Measurements from ENCODE around the gene CDK8.
A peak's percentile ranks its signal among the peaks of the same experiment; 100 is the strongest.
"Not testable (repeated sequence)": the region's sequence is repeated elsewhere in the genome, so short reads cannot be mapped to it uniquely, and the experiment has no call there.

CDK8 gene

DNA sequence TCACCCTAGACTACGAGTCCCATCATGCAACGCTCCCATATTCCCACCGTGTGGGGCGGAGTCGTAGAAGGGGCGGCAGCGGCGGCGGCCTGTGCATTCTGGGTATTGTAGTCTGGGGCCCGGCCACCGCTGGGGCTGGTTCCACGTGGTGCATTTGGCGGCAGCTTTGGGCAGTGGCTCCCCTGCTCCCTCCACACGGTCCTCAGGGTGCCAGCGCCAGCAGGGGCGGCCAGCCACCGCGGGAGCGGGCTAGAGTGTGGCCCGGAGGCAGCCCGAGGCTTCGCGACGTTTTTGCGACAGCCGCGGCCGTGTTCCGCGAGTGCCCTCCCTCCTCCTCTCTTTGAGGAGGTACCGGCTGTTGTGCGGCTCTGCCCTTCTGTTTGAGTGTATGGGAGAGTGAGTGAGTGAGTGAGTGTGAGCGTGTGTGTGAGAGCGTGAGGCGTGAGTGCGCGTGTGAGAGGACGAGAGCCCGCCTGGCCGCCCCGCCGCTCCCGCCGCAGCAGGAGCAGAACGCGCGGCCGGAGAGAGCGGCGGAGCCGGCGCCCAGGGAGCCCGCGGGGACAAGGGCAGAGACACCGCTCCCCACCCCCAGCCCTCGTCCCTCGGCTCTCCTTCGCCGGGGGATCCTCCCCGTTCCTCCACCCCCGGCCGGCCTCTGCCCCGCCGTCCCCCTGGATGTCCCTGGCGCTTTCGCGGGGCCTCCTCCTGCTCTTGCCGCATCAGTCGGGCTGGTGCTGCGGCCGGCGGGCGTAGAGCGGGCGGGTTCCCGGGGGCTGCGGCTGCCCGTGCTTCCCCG, at the start of gene CDK8:
Gene CDK8 (plus strand): TSS at position 343 of the 796 bp plus-strand sequence. CDS start 513 bp downstream, outside the sequence.
- peak; percentile 49 for DNase-seq (ENCODE audit: low read depth)

DNA sequence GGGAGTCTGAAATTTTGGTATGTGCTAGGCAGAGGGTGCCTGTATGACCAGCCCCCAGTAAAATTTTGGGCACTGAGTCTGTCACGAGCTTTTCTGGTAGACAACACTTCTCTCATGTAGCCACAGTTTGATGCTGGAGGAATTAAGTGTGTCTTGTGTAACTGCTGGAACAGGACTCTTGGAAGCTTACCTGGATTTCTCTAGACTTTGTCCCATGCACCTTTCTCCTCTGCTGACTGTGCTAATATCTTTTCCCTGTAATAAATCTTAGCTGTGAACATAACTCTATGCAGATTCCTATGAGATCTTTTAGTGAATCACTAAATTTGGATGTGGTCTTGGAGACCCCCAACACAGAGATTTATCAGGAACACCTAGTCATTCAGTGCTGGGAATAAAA, 45.6 kb upstream of the CDK8 start:
- DNase-seq (ENCODE audit: low read depth) = no peak

DNA sequence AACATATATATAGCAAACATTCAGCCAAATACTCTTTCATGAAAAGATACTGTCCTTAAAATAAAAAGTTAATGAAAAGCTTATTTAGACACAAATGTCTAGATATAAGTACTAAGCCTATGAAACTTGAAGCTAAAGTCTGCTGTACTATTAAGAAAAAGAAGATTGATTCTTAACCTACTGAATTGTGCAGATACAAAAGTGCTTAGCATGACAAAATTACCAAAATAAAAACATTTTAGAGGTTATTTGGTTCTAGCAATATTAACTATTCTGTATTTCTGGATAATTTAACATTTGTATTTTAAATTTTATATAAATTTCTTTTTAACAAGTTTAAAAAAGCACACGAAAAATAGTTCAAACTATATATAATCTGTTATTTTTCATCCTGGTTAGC, 40.6 kb upstream of the CDK8 start:
- DNase-seq (ENCODE audit: low read depth) = no peak

DNA sequence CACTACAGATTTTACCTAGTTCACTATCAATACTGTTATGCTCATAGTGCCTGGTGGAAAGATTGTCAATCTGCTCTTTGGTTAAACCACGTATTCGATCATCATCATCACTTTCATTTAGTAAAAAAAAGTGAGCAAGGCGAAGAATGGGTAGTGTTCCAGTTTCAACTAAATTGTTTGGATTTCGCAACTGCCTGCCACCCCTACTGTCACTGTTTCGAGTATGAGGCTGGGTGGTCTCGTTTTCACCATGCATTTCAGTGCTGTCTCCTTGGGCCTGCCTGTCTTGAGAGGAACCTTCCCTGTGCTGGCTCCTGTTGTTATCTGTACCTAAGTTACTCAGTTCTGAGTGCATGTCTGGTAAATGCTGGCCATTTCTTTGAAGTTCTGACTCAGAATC, 39.9 kb upstream of the CDK8 start:
- no peak for DNase-seq (ENCODE audit: low read depth)

DNA sequence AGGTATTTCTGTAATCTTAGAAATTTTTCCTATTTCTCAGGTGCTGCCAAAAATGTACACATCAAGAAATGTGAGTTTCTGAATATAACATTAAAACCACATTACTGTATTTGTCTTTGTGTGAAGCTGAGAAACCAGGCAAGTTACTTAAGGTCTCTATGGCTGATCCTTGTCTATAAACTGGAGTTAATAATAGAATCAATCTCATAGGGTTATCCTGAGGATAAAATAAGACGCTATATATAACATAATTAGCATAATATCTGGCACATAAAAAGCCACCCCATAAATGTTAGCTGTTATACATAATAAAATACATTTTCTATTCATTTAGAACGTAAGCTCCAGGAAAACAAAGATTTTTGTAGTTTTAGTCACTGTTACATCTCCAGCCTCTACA, 37.9 kb upstream of the CDK8 start:
- no peak for DNase-seq (ENCODE audit: low read depth)

DNA sequence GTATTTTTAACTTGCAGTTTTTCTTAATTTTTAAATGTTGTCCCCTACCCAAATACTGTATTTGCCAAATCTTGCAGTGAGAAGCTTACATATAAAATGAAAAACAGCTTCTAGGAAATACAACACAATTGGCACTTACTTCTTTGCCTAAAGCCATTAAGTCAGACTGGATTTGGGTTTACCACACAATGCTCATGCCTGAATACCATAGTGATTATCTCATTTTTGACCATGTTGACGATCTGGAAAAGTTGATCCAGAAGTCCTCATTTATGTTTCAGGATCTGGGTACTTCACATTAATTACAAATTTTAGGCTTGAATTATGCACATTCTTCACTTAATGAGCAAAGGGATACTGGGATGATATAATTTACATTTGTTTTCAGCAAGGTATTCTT, 34.2 kb upstream of the CDK8 start:
- DNase-seq (ENCODE audit: low read depth) = no peak

DNA sequence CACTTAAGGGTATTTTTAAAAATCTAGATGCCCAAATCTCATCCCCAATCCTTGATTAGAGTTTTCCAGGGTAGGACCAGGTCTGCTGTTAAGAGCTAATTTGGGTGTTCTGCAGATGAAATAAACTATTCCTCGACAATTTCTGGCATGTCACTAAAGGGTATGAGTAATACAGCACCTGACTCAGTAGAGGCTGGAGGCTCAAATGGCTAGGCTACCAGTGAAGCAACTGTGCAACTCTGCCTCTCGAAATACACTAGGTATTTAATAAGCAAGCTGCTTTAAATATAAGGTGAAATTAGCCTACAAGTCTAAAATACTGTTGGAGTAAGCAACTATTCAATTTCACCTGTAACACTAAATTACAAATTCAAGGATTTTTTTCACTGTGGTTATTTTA, 33.4 kb upstream of the CDK8 start:
- no peak for DNase-seq (ENCODE audit: low read depth)

DNA sequence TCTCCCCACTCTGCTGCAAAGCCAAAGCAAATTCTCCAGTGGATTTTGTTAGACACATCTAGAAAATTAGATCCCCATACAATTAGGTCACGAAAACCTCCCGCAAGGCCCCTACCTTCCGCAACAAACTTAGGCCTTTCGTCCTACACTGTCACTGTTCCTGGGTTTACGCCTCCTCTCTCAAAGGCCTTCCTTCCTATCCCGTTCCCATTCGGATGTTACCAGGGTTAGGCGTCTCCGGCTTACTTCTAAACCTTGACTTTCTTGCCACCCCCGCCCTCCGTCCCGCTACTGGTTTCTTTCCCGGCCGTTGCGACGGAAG, 32.6 kb upstream of the CDK8 start:
- no peak for DNase-seq (ENCODE audit: low read depth)

DNA sequence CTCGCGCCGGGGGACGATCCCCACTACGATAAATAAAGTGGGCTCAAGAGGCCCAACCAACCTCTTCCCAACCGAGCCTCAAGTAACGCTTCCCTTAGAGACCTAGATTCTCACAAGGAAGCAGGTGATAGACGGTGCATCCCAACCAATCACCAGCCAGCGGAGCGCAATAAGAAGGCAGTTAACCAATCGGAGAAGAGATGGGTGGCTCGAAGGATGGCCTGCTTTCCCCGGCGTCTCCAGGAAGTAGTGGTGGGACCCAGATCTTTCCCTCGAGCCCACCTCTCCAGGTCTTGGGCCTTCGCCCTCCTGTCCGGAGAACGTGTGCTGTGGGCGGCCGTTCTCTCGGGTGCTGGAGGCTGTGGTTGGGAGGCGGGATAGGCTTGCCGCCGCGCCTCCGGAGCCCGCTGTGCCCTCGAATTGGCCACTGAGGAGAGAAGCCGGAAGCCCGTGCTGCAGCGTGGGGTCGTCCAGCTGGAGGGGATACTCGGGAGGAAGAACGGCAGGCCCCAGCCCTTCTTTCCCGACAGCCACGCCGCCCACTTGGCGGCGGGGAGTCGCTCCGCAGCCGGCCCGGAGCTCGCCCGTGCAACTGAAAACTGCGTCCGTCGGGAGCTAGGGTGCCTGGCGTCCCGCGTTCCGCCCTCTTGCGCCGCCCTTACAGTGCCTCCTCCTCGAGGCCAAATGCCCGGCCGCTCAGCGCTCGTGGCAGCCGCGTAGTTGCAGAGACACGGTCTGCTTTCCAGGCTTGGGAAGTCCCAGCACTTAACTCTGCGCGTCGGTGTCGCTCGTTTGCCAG, 32.0 kb upstream of the CDK8 start, which contains the start of gene RNF6:
Gene RNF6 (minus strand): TSS at position 594 of the 799 bp plus-strand sequence. CDS start 2,665 bp downstream, outside the sequence.
- peak; percentile 71 for DNase-seq (ENCODE audit: low read depth)

DNA sequence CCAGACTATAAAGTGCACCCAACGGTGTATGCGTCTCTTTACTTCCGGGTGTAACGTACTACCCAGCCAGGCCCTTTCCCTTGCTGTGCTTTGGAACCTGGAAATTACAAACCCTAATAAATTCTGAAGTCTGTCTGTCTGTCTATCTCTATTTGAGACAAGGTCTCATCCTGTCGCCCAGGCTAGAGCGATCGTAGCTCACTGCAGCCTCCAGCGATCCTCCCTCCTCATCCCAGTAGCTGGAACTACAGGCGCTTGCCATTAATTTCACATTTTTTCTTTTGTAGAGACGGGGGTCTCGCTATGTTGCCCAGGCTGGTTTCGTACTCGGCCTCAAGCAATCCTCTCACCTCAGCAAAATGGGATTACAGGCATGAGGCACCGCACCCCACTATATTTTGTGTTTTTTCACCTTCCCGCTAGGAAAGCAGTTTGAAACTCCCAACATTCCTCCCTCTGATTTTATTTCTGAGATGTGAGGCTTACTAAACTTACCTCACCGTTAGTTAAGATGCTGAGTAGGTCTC, 31.3 kb upstream of the CDK8 start:
- no peak for DNase-seq (ENCODE audit: low read depth)

DNA sequence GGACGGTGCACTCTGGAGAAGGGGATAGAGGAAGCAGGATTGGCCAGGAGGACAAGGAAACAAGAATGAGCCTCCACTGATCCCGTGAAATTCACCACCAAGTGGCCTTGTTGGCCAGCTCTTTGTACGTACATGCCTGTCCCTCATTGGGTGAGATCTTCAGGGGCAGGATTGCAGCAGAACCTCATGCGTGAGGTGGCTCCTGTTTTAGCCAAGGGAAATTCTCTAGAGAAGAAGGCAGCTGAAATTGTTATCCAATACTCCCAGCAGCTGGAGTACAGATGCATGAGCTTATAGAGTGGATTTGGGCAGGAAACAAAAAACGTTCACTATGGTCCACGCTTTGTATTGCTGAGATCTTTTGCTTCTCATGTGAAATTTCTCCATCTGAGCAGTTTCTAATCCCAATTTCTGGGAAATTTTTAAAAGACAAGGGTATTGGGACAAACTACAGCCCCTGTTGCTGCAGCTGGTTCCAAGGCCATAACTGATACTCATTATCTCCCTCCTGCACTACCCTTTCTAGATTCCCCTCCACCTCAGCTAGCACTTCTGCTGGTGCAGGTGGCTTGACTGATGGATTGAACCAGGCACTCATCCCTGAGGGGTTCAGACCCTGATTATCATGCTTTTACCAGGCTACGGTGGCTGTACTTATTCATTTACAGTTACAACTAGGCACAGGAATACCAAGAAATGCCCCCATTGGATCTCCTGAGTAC, 27.9 kb upstream of the CDK8 start:
- no peak for DNase-seq (ENCODE audit: low read depth)

DNA sequence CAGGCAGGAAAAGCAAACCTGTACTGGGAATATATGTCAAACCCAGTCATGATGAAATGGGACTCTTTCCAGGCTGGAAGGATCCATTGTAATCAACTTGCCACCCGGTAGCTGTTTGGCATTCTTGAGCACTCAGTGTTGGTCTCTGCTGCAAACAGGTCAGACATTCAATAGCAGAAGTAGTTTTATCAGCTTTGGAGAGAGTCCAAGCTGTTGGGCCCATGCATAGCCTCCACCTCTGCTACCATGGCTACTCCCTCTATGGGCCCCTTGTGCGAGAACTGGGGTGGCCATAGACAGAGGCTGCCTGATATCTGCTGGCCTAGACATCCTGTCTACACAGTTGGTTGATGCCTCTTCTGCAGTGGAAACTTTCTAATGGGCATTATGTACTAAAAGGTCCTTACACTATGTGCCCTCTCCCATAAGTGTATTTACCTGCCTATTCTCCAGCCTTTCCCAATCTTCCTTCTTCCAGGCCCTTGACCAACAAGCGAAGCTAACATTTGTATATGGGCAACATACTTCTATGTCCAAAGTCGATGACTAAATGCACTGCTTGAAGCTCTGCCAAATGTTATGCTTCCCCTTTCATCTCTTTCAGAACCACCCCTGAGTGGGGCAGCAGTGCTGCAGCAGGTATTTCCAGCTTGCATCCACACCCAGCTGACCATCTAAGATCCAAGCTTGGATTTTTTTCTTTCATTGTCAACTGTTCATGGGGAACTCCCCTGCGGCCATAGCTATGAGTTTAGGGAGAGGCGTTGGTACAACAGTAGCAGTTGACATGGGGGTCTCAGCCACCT, 26.6 kb upstream of the CDK8 start:
- DNase-seq (ENCODE audit: low read depth) = no peak

DNA sequence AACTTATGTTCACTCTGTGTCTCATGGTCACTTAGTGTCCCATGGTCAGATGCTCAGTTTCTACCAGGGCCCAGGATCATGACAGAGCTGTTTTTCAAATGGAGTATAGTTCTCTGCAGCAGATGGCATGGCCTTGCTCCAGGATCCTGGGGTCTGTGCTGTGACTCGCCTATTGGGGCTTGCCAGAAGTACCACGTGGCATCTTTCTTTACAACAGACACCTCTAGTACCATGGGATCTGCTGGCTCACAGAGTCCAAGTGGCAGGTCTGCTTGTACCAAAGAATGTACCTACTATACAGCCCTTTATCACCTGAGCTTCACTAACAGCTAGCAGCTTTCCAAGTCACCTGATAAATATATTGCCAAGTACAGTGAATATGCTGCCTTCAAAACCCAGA, 25.8 kb upstream of the CDK8 start:
- DNase-seq (ENCODE audit: low read depth) = no peak

DNA sequence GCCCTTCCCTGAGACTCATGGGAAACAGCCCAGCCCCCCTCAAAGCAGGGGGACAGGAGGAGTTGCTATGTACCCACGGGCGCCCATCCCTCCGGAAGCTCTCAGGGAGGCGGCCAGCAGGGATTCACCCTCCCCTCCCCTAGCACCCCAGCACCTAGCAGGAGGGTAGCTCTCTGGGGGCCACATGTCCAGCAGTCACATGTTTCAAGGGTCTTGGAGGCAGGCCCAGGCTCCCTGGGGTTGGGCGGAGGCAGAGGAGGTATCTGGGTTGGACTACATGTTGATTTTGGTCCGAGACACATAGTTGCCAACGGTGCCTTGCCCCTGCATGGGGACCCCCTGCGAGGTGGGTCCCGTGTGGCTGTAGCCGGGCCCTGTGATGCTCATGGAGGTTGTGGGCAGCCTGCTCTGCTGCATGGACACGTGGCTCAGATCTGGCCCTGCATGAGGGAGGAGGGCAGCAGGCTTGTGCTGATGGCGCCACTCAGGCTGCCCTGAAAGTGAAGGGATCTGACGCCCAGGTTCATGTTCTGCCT, 24.8 kb upstream of the CDK8 start:
- DNase-seq (ENCODE audit: low read depth) = no peak

DNA sequence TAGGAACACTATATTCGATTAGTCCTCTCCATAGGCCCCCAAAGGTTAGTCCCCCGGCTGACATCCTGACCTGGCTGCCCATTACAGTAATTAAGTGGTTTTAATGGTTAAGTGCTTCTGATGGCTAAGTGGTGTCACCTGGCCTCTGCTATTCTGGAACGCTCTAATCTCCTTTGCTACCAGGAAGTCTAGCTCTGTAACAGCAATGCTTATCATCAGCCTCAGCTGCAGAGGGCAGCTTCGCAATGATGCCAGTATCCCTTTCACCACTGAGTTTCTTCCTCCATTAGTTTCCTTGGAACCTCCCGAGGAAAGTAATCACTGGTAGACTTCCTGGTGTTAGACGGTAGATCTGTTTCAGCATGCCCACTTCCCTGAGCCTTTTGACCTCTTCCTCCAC, 23.2 kb upstream of the CDK8 start:
- DNase-seq (ENCODE audit: low read depth) = no peak

DNA sequence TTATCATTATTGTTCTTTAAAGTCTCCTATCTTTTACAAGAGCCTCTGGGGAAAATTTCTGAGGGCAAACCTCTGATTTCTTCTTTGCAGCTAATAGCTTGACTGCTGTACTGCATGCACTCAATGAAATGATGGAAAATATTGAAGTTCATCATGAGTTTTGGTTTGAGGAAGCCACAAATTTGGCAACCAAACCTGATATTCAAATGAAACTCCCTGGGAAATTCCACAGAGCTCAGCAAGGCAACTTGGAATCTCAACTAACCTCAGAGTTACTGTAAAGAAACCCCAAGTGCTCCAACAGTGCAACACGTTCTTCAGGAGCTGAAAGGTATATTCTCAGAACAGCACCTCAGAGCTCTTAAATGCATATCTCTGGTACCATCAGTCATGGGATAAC, 17.6 kb upstream of the CDK8 start:
- DNase-seq (ENCODE audit: low read depth) = no peak

DNA sequence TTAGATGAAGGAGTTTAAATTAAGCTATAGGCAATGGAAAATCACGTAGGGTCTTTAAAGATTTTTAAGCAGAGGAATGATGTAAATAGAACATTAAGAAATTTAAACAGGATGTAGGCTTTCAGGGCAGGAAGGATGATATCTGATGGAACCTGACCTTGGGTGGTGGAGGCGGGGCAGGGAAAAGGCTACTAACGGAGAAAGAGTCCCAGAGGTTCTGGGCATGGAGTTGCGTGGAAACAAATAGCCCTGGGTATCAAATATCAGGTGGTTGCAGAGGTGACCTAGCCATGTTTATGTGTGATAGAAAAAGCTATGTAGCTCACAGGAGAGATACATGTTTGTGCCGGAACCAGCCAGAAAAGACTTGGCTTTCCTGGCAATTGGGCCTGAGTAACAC, 7.8 kb upstream of the CDK8 start:
- DNase-seq (ENCODE audit: low read depth) = no peak

DNA sequence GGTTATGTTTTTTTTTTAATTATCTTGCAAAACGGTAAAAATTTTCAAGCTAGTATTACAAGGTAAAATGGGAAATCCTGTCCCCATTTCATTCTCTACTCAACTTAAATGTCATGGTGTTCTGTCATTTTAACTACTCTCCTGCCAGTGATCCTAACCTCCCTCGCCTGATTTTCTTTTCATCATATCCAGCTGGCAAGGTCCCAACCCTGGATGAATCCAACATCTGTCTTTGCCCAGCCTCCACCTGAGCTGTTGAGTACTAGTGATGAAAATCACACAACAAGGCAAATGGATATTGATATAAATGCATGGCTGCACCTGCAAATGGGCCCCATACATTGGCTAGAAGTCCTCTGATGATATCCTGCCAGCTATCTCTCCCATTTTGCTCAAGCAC, 6.9 kb upstream of the CDK8 start:
- DNase-seq (ENCODE audit: low read depth) = no peak

DNA sequence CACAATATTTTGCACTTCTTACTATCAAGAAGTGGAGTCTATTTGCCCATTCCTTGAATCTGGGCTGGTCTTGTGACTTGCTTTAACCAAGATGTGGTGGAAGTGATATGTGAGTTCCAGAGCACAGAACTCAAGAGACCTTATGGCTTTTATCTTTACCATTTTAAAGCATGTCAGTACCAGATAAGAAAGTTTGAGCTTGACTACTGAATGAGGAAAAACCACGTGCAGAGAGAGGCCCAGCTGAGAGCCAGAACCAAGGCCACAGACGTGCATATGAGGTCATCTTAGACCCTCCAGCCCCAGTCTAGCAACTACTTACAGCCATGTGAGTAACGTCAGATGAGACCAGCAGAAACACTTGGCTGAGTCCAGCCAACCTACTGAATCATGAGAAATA, 6.3 kb upstream of the CDK8 start:
- no peak for DNase-seq (ENCODE audit: low read depth)

DNA sequence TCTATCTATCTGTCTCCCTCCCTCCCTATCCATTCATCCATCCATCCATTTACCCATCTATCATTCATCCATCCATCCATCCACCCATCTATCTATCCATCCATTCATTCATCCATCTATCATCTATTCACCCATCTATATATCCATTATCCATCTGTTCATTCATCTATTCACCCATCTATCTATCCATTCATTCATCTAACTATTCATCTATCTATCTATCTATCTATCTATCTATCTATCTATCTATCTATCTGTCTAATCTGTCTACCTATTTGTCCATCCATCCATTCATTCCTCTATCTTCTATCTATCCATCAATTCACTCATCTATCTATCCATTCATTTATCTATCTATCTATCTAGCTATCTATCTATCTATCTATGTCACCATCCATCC, 4.4 kb upstream of the CDK8 start:
- no peak for DNase-seq (ENCODE audit: low read depth)

DNA sequence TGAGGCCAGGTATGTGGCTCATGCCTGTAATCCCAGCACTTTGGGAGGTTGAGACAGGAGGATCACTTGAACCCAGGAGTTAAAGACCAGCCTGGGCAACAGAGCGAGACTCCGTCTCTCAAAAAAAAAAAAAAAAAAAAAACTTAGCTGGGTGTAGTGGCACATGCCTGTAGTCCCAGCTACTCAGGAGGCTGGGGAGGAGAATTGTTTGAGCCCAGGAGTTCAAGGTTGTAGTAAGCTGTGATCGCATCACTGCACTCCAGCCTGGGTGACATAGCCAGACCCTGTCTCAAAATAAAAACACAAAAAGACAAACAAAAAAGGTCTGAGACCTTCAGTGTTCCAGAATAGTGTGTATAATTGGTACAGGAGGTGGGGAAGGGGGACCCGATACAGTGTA, 1.9 kb upstream of the CDK8 start:
- DNase-seq (ENCODE audit: low read depth) = not testable (repeated sequence)

Data from HS-5 (cell line).